Measurements from ENCODE around the gene PXYLP1.

The PXYLP1 gene

GRCh38 chr3:141292356-141293058 is 60.9 kb downstream of the PXYLP1 start:
- TF ChIP-seq CREB1 (IDR thresholded peaks at IDR 0.05; ENCODE audit: low read depth) = no peak
- TF ChIP-seq FOXM1 (IDR thresholded peaks at IDR 0.05; ENCODE audit: borderline replicate concordance, low read depth) = no peak
- TF ChIP-seq, protein P1, sequence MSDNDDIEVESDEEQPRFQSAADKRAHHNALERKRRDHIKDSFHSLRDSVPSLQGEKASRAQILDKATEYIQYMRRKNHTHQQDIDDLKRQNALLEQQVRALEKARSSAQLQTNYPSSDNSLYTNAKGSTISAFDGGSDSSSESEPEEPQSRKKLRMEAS (IDR thresholded peaks at IDR 0.05) = no peak
- no peak for TF ChIP-seq RAD21 (IDR thresholded peaks at IDR 0.05; ENCODE audit: low read depth)
- TF ChIP-seq, protein P2, sequence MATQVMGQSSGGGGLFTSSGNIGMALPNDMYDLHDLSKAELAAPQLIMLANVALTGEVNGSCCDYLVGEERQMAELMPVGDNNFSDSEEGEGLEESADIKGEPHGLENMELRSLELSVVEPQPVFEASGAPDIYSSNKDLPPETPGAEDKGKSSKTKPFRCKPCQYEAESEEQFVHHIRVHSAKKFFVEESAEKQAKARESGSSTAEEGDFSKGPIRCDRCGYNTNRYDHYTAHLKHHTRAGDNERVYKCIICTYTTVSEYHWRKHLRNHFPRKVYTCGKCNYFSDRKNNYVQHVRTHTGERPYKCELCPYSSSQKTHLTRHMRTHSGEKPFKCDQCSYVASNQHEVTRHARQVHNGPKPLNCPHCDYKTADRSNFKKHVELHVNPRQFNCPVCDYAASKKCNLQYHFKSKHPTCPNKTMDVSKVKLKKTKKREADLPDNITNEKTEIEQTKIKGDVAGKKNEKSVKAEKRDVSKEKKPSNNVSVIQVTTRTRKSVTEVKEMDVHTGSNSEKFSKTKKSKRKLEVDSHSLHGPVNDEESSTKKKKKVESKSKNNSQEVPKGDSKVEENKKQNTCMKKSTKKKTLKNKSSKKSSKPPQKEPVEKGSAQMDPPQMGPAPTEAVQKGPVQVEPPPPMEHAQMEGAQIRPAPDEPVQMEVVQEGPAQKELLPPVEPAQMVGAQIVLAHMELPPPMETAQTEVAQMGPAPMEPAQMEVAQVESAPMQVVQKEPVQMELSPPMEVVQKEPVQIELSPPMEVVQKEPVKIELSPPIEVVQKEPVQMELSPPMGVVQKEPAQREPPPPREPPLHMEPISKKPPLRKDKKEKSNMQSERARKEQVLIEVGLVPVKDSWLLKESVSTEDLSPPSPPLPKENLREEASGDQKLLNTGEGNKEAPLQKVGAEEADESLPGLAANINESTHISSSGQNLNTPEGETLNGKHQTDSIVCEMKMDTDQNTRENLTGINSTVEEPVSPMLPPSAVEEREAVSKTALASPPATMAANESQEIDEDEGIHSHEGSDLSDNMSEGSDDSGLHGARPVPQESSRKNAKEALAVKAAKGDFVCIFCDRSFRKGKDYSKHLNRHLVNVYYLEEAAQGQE (IDR thresholded peaks at IDR 0.05; ENCODE audit: low read depth) = no peak
- TF ChIP-seq ZBTB7A (IDR thresholded peaks at IDR 0.05; ENCODE audit: low read depth) = no peak
- no peak for TF ChIP-seq CEBPB (IDR thresholded peaks at IDR 0.05)
- no peak for TF ChIP-seq TEAD4 (IDR thresholded peaks at IDR 0.05)
- no peak for TF ChIP-seq TAF1 (IDR thresholded peaks at IDR 0.05; ENCODE audit: low read depth)
- no peak for TF ChIP-seq NFIC (IDR thresholded peaks at IDR 0.05)
- TF ChIP-seq EP300 (IDR thresholded peaks at IDR 0.05; ENCODE audit: borderline replicate concordance) = no peak
- no peak for TF ChIP-seq TCF12 (IDR thresholded peaks at IDR 0.05; ENCODE audit: low read depth)
- TF ChIP-seq YY1 (IDR thresholded peaks at IDR 0.05; ENCODE audit: low read depth) = no peak
- TF ChIP-seq, protein P3, sequence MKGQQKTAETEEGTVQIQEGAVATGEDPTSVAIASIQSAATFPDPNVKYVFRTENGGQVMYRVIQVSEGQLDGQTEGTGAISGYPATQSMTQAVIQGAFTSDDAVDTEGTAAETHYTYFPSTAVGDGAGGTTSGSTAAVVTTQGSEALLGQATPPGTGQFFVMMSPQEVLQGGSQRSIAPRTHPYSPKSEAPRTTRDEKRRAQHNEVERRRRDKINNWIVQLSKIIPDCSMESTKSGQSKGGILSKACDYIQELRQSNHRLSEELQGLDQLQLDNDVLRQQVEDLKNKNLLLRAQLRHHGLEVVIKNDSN (IDR thresholded peaks at IDR 0.05) = no peak
- TF ChIP-seq EGR1 (IDR thresholded peaks at IDR 0.05) = no peak

GRCh38 chr3:141294301-141294700 is 62.7 kb downstream of the PXYLP1 start:
- TF ChIP-seq, protein P3 (IDR thresholded peaks at IDR 0.05) = no peak
- TF ChIP-seq FOXM1 (IDR thresholded peaks at IDR 0.05; ENCODE audit: borderline replicate concordance, low read depth) (no peak), RAD21 (IDR thresholded peaks at IDR 0.05; ENCODE audit: low read depth) (no peak), EGR1 (IDR thresholded peaks at IDR 0.05) (no peak), YY1 (IDR thresholded peaks at IDR 0.05; ENCODE audit: low read depth) (no peak), CEBPB (IDR thresholded peaks at IDR 0.05) (no peak), TCF12 (IDR thresholded peaks at IDR 0.05; ENCODE audit: low read depth) (no peak), TEAD4 (IDR thresholded peaks at IDR 0.05) (no peak), TAF1 (IDR thresholded peaks at IDR 0.05; ENCODE audit: low read depth) (no peak), NFIC (IDR thresholded peaks at IDR 0.05) (no peak), CREB1 (IDR thresholded peaks at IDR 0.05; ENCODE audit: low read depth) (no peak), ZBTB7A (IDR thresholded peaks at IDR 0.05; ENCODE audit: low read depth) (no peak), EP300 (IDR thresholded peaks at IDR 0.05; ENCODE audit: borderline replicate concordance) (no peak)
- TF ChIP-seq, protein P1 (IDR thresholded peaks at IDR 0.05) = no peak
- TF ChIP-seq, protein P2 (IDR thresholded peaks at IDR 0.05; ENCODE audit: low read depth) = no peak

DNA sequence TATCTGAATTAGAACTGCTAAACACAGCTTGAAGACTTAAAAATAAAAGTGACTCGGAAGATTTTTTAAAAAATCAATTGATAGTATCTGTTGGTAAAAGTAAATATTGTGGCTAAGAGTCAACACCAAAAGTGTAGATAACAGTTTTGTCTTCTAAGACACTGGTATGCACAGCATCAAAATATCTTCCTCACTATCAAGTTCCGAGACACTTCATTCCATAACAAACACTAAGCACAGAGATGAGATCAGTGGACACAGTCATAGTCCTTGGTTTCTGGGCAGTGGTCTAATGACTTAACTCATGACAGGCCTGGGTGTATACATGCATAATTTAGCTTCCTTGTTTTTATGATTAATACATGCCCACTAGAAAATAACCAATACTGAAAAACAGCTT is 63.2 kb downstream of the PXYLP1 start:
- TF ChIP-seq CEBPB (IDR thresholded peaks at IDR 0.05) (no peak), YY1 (IDR thresholded peaks at IDR 0.05; ENCODE audit: low read depth) (no peak), FOXM1 (IDR thresholded peaks at IDR 0.05; ENCODE audit: borderline replicate concordance, low read depth) (no peak)
- TF ChIP-seq, protein P2 (IDR thresholded peaks at IDR 0.05; ENCODE audit: low read depth) = no peak

- TF ChIP-seq TCF12 (IDR thresholded peaks at IDR 0.05; ENCODE audit: low read depth) (no peak), TEAD4 (IDR thresholded peaks at IDR 0.05) (no peak), CEBPB (IDR thresholded peaks at IDR 0.05) (no peak), EGR1 (IDR thresholded peaks at IDR 0.05) (no peak), ZBTB7A (IDR thresholded peaks at IDR 0.05; ENCODE audit: low read depth) (no peak), EP300 (IDR thresholded peaks at IDR 0.05; ENCODE audit: borderline replicate concordance) (no peak), NFIC (IDR thresholded peaks at IDR 0.05) (no peak), FOXM1 (IDR thresholded peaks at IDR 0.05; ENCODE audit: borderline replicate concordance, low read depth) (no peak), YY1 (IDR thresholded peaks at IDR 0.05; ENCODE audit: low read depth) (no peak), CREB1 (IDR thresholded peaks at IDR 0.05; ENCODE audit: low read depth) (no peak), TAF1 (IDR thresholded peaks at IDR 0.05; ENCODE audit: low read depth) (no peak)
- TF ChIP-seq, protein P2 (IDR thresholded peaks at IDR 0.05; ENCODE audit: low read depth) = no peak
Observed at GRCh38 chr3:141302364-141303141, 70.9 kb downstream of the PXYLP1 start.
